Sigmoid colon (tissue), 4 donors: ENCODE measurements around the gene GRID1.

ENCODE experiments used
- EP300 ChIP-seq, 4 donors: sonication (generic); formaldehyde crosslinking; IDR thresholded peaks; one replicate each; pipeline ENCODE4 v1.6.1; 2017; ENCODE audit warnings: antibody characterized with exemption in 4 of 4
- POLR2AphosphoS5 ChIP-seq, 4 donors: sonication (generic); formaldehyde crosslinking; IDR thresholded peaks; one replicate each; pipeline ENCODE4 v1.6.1; 2017; ENCODE audit warnings: antibody characterized with exemption in 4 of 4
- TF ChIP-seq, protein P1 (sequence below), 4 experiments: fragments of 450-650 bp in 3 of 4; fragments of 200-600 bp in 1 of 4; IDR thresholded peaks; one replicate each; pipeline ENCODE4 v1.5.1; 2016 to 2019; ENCODE audit warnings: antibody characterized with exemption in 4 of 4, mild to moderate bottlenecking in 3 of 4, moderate library complexity in 2 of 4

DNA sequence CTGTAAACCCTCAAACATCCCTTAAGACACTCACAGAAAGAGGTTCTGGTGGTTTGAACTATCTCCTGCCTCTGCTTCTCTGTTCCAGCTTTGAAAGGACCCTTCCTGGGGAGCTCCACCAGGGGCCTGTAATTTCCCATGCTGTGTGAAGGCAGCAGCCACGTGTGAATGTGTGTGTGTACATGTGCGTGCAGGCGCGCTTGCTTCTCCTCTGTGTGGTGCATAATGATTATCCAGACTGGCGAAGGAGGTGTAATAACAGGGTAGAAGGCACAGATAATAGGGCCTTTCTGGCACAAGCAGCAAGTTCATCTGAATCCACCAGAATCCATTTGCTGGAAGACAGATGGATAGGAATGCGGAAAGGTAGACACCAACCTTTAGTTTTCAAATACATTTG lies 466.5 kb downstream of the GRID1 start:
- TF ChIP-seq, protein P1, sequence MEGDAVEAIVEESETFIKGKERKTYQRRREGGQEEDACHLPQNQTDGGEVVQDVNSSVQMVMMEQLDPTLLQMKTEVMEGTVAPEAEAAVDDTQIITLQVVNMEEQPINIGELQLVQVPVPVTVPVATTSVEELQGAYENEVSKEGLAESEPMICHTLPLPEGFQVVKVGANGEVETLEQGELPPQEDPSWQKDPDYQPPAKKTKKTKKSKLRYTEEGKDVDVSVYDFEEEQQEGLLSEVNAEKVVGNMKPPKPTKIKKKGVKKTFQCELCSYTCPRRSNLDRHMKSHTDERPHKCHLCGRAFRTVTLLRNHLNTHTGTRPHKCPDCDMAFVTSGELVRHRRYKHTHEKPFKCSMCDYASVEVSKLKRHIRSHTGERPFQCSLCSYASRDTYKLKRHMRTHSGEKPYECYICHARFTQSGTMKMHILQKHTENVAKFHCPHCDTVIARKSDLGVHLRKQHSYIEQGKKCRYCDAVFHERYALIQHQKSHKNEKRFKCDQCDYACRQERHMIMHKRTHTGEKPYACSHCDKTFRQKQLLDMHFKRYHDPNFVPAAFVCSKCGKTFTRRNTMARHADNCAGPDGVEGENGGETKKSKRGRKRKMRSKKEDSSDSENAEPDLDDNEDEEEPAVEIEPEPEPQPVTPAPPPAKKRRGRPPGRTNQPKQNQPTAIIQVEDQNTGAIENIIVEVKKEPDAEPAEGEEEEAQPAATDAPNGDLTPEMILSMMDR (IDR thresholded peaks at IDR 0.05) = no peak
- TF ChIP-seq POLR2AphosphoS5 (IDR thresholded peaks at IDR 0.05) (no peak), EP300 (IDR thresholded peaks at IDR 0.05) (no peak)
